Measurements from ENCODE around the gene KSR2. TPM values are rescaled to one million over a fixed set of nuclear protein-coding genes. Genes with fewer than 3 reads are reported as not detected.

The KSR2 gene
- polyA plus RNA-seq, 1 donor from 2014 or later, result not detected

GRCh38 chr12:117494833-117495655, 473.7 kb downstream of the KSR2 start:
- no peak overlapping the region for H3K4me3 Mint-ChIP-seq
- no peak overlapping the region for H3K27ac Mint-ChIP-seq
- H3K36me3 Mint-ChIP-seq, result peaks cover 4% of the 10 kb centered on the region
- peaks cover 3% of the 10 kb centered on the region for H3K27me3 Mint-ChIP-seq
- H3K4me1 Mint-ChIP-seq, result no peaks in the 10 kb centered on the region
- H3K9me3 Mint-ChIP-seq, result peaks cover 0 to 5% (median 3%) of the 10 kb centered on the region in 3 donors

- peaks cover 4% of the 10 kb centered on the region for H3K36me3 Mint-ChIP-seq
- H3K9me3 Mint-ChIP-seq, result peaks cover 0 to 8% (median 0%) of the 10 kb centered on the region in 3 donors
- no peaks in the 10 kb centered on the region for H3K27me3 Mint-ChIP-seq
- no peak overlapping the region for H3K27ac Mint-ChIP-seq
- H3K4me1 Mint-ChIP-seq, result no peaks in the 10 kb centered on the region
- H3K4me3 Mint-ChIP-seq, result no peak overlapping the region
Measured at GRCh38 chr12:117491711-117492110, 477.1 kb downstream of the KSR2 start.

- no peak overlapping the region for H3K27ac Mint-ChIP-seq
- H3K4me3 Mint-ChIP-seq, result no peak overlapping the region
- H3K27me3 Mint-ChIP-seq, result no peaks in the 10 kb centered on the region
- peaks cover 4% of the 10 kb centered on the region for H3K36me3 Mint-ChIP-seq
- H3K9me3 Mint-ChIP-seq, result peaks cover 0 to 8% (median 0%) of the 10 kb centered on the region in 3 donors
- H3K4me1 Mint-ChIP-seq, result no peaks in the 10 kb centered on the region
Measured at GRCh38 chr12:117490130-117490529, 478.7 kb downstream of the KSR2 start.

GRCh38 chr12:117489671-117490070, 479.1 kb downstream of the KSR2 start:
- Mint-ChIP-seq H3K27ac (no peak overlapping the region), H3K4me3 (no peak overlapping the region), H3K4me1 (no peaks in the 10 kb centered on the region), H3K36me3 (peaks cover 2% of the 10 kb centered on the region), H3K9me3 (peaks cover 0 to 8% (median 0%) of the 10 kb centered on the region in 3 donors), H3K27me3 (no peaks in the 10 kb centered on the region)

GRCh38 chr12:117486840-117487659, 481.7 kb downstream of the KSR2 start:
- H3K36me3 Mint-ChIP-seq, result no peaks in the 10 kb centered on the region
- H3K4me3 Mint-ChIP-seq, result no peak overlapping the region
- no peaks in the 10 kb centered on the region for H3K4me1 Mint-ChIP-seq
- H3K27me3 Mint-ChIP-seq, result no peaks in the 10 kb centered on the region
- H3K27ac Mint-ChIP-seq, result no peak overlapping the region
- peaks cover 0 to 3% (median 0%) of the 10 kb centered on the region in 3 donors for H3K9me3 Mint-ChIP-seq

- no peaks in the 10 kb centered on the region for H3K27me3 Mint-ChIP-seq
- H3K36me3 Mint-ChIP-seq, result no peaks in the 10 kb centered on the region
- no peak overlapping the region for H3K4me3 Mint-ChIP-seq
- H3K9me3 Mint-ChIP-seq, result peaks cover 0 to 3% (median under 1%) of the 10 kb centered on the region in 3 donors
- H3K27ac Mint-ChIP-seq, result no peak overlapping the region
- H3K4me1 Mint-ChIP-seq, result no peaks in the 10 kb centered on the region
Measured at GRCh38 chr12:117485984-117486839, 482.6 kb downstream of the KSR2 start.

- Mint-ChIP-seq H3K27me3 (no peaks in the 10 kb centered on the region), H3K4me1 (no peaks in the 10 kb centered on the region), H3K4me3 (no peak overlapping the region), H3K36me3 (no peaks in the 10 kb centered on the region), H3K9me3 (peaks cover 0 to 3% (median 3%) of the 10 kb centered on the region in 3 donors), H3K27ac (no peak overlapping the region)
Measured at GRCh38 chr12:117484901-117485300, 483.9 kb downstream of the KSR2 start.

- Mint-ChIP-seq H3K36me3 (no peaks in the 10 kb centered on the region), H3K9me3 (peaks cover 0 to 3% (median 3%) of the 10 kb centered on the region in 3 donors), H3K27me3 (no peaks in the 10 kb centered on the region), H3K4me3 (no peak overlapping the region), H3K4me1 (no peaks in the 10 kb centered on the region), H3K27ac (no peak overlapping the region)
Measured at GRCh38 chr12:117483501-117483900, 485.3 kb downstream of the KSR2 start.

- Mint-ChIP-seq H3K27ac (no peak overlapping the region), H3K4me3 (no peak overlapping the region), H3K4me1 (no peaks in the 10 kb centered on the region), H3K36me3 (no peaks in the 10 kb centered on the region), H3K27me3 (no peaks in the 10 kb centered on the region), H3K9me3 (peaks cover 0 to 3% (median 0%) of the 10 kb centered on the region in 3 donors)
Measured at GRCh38 chr12:117481470-117481869, 487.3 kb downstream of the KSR2 start.

GRCh38 chr12:117476341-117476740, 492.4 kb downstream of the KSR2 start:
- Mint-ChIP-seq H3K4me1 (no peaks in the 10 kb centered on the region), H3K4me3 (no peak overlapping the region), H3K9me3 (peaks cover 0 to 5% (median 4%) of the 10 kb centered on the region in 3 donors), H3K27ac (no peak overlapping the region), H3K27me3 (peaks cover 4% of the 10 kb centered on the region), H3K36me3 (no peaks in the 10 kb centered on the region)

- Mint-ChIP-seq H3K36me3 (no peaks in the 10 kb centered on the region), H3K4me1 (no peaks in the 10 kb centered on the region), H3K27ac (no peak overlapping the region), H3K4me3 (no peak overlapping the region), H3K9me3 (peaks cover 0 to 6% (median 2%) of the 10 kb centered on the region in 3 donors), H3K27me3 (peaks cover 4% of the 10 kb centered on the region)
Measured at GRCh38 chr12:117473856-117474255, 494.9 kb downstream of the KSR2 start.

GRCh38 chr12:117472983-117473382, 495.8 kb downstream of the KSR2 start:
- Mint-ChIP-seq H3K4me3 (peak overlapping the region in 1 of 4 donors; percentile 58), H3K4me1 (no peaks in the 10 kb centered on the region)

GRCh38 chr12:117470804-117471203, 498.0 kb downstream of the KSR2 start:
- Mint-ChIP-seq H3K27ac (no peak overlapping the region), H3K9me3 (peaks cover 0 to 6% (median 2%) of the 10 kb centered on the region in 3 donors), H3K36me3 (no peaks in the 10 kb centered on the region), H3K4me1 (no peaks in the 10 kb centered on the region), H3K4me3 (no peak overlapping the region), H3K27me3 (peaks cover 4% of the 10 kb centered on the region)

More at GRCh38 chr12:117472983-117473382, 495.8 kb downstream of the KSR2 start:
- H3K27ac Mint-ChIP-seq, result no peak overlapping the region
- H3K36me3 Mint-ChIP-seq, result no peaks in the 10 kb centered on the region
- H3K9me3 Mint-ChIP-seq, result peaks cover 0 to 6% (median 2%) of the 10 kb centered on the region in 3 donors
- peaks cover 4% of the 10 kb centered on the region for H3K27me3 Mint-ChIP-seq

GRCh38 chr12:117469883-117470483, 498.8 kb downstream of the KSR2 start:
- H3K36me3 Mint-ChIP-seq, result no peaks in the 10 kb centered on the region
- H3K9me3 Mint-ChIP-seq, result peaks cover 0 to 3% (median 2%) of the 10 kb centered on the region in 3 donors
- H3K4me1 Mint-ChIP-seq, result no peaks in the 10 kb centered on the region
- H3K4me3 Mint-ChIP-seq, result no peak overlapping the region
- no peak overlapping the region for H3K27ac Mint-ChIP-seq
- peaks cover 4% of the 10 kb centered on the region for H3K27me3 Mint-ChIP-seq

All from IgD-negative memory B cell (primary cell).